ENCODE measurements around the gene PKD1.
"Not testable (repeated sequence)": the region's sequence is repeated elsewhere in the genome, so short reads cannot be mapped to it uniquely, and the experiment has no call there.

Gene PKD1

DNA sequence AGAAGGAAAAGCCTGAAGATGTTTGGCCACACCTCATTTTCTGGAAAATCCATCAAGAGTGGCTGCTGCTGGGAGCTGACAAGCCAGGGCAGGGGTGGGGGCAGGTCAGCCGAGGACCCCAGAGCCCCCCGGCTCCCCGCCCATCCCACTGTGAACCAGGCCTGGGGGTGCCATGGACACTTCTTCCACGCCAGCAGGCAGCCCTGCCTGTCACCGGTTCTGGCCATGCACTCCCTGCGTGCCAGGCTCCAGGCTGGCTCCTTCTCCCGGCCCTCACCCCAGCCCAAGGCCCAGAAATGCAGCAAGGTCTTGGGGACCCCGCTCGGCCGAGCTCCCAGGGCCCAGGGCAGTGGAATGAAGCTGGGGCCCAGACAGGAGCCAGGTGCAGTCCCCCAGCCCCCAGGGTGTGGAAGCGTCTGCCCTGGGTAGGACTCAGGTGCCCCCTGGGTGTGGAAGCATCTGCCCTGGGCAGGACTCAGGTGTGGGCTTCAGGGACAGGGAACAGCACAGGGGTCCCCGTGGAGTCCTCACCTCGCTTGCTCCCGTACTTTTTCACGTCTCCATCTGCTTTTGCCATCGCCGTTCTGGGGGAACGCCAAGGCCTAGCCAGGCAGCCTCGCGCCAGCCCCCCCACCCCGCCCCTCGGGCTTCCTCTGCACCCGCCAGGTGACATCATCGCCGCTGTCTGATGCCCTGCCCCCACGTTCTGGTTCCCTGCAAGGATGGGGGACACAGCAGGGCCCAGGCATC lies 12.6 kb downstream of the PKD1 start:
- DNase-seq = not testable (repeated sequence)

- DNase-seq = no peak
Measured at GRCh38 chr16:2122429-2122828, 13.3 kb downstream of the PKD1 start.

- DNase-seq = no peak
Measured at GRCh38 chr16:2121853-2122252, 13.8 kb downstream of the PKD1 start.

GRCh38 chr16:2121325-2121724 lies 14.4 kb downstream of the PKD1 start:
- DNase-seq = not testable (repeated sequence)

- DNase-seq = not testable (repeated sequence)
Measured at GRCh38 chr16:2117960-2118722, 17.6 kb downstream of the PKD1 start.

- DNase-seq = not testable (repeated sequence)
Measured at GRCh38 chr16:2117341-2117740, 18.4 kb downstream of the PKD1 start.

- DNase-seq = not testable (repeated sequence)
Measured at GRCh38 chr16:2116428-2116827, 19.3 kb downstream of the PKD1 start.

GRCh38 chr16:2115591-2115973 lies 20.1 kb downstream of the PKD1 start:
- DNase-seq = no peak

- not testable (repeated sequence) for DNase-seq
Measured at GRCh38 chr16:2114885-2115590, 20.7 kb downstream of the PKD1 start.

DNA sequence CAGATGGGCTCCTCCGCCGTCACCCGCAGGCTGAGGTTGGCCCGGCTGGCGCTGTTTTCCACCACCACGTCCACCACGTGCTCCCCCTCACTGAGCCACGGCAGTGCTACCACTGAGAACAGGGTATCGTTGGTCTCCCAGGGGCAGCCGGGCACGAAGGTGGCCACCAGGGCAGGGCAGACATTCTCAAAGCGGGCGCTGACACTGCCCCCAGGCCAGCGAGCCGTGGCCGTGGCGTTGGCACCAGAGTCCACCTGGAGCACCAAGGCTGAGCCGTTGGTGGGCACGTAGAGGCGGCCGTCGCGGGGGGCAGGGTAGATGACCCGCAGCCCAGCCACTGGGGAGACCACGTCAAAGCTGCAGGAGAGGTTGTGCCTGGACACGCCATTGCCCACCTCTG lies 21.5 kb downstream of the PKD1 start:
- not testable (repeated sequence) for DNase-seq

DNA sequence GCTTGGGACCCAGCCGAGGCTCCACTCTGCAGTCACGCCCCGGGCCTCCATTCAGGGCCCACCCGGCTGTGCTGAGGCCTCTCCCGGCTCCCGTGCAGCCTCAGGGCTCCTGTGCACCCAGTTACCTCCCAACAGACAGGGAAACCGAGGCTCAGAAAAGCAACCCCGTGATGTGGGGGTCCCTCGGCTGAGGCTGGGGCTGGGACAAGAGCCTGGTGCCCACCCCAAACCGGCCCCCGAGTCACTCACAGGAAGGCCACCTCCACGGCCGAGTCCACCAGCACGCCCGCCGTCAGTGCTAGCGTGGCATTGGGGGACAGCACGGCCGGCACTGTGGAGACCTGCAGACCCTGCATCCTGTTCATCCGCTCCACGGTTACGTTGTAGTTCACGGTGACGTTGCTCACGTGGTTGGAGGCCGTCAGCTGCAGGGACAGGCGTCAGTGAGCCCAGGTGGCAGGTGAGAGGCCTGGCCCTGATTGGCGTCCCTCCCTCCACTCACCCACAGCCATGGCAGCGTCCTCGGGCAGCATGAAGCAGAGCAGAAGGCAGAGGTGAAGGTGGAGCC lies 23.1 kb downstream of the PKD1 start:
- not testable (repeated sequence) for DNase-seq

DNA sequence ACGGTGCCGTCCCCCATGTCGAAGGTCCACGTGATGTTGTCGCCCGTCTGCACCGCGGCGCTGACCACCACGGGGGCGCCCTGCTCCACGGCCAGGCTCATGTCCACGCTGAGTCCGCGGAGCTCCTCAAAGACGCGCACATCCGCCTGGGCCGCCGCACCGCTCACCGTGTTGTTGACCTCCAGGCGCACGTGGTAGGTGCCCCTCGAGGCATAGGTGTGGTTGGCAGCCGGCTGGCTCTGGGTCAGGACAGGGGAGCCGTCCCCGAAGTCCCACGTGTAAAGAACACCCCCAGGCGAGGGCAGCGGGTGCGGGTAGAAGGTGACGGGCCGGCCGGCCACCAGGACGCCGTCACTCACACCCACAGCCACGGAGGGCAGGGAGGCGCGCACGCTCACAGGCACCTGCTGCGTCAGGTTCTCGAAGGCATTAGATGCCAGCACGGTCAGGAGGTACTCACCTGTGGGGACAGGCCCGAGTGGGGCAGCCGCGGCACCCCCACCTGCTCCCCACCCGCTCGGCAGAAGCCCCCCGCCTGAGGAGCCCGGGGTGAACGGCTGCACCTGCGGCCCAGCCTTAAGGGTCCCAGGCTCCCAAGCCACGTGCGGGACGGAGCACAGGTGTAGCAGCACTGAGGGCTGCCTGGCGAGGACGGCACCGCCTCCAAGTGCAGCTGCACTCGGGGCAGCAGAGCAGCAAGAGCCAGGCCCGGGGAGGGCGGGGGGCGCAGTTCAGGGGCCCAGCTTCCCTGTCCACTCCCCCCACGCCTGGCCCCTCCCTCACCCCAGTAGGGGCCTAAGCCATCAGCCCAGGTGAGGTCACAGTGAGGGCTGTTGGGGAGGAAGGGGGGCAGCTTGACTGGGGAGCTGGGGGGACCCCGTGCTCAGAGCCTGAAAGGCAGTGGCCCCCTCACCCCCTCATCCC lies 24.0 kb downstream of the PKD1 start:
- not testable (repeated sequence) for DNase-seq

DNA sequence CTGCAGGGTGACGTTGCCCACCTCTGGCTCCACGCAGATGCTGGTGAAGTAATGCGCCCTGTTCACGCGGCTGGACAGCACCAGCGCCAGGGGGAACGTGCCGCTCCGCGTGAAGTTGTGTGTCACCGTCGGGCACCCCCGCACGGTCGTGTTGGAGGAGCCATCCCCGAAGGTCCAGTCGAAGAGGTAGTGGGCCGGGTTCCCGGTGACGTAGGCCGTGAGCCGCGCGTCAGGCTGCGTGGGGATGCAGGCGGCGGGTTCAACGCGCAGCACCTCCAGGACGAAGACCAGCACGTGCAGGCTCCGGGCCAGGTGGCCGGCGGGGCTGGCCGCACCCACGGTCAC lies 24.7 kb downstream of the PKD1 start:
- DNase-seq = not testable (repeated sequence)

DNA sequence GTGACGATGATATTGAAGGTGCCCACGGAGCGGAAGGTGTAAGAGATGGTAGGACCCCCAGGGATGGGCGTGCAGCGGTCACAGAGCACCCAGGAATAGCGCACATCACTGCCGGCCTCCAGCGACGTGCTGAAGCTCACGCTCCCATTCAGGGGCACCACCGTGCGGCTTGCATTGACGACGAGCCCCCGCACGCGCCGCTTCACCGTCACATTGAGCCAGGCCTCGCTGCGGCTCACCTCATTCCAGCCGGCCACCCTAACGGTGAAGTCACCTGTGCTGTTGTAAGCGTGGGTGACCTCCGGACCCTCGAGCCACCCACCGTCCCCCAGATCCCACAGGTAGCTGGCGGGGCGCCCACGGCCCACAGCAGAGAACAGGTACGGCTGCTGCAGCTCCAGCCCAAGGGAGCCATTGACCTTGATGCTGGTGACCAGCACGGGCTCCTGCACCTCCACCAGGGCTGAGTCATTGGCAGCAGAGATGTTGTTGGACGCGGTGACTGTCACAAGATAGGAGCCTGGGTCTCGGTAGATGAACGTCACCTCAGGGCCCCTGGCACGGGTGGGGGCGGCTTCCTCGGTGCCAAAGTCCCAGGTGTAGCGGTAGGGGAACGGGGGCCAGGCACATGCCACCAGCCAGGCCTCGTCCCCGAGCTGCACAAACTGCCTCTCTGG lies 25.2 kb downstream of the PKD1 start:
- DNase-seq = not testable (repeated sequence)

DNA sequence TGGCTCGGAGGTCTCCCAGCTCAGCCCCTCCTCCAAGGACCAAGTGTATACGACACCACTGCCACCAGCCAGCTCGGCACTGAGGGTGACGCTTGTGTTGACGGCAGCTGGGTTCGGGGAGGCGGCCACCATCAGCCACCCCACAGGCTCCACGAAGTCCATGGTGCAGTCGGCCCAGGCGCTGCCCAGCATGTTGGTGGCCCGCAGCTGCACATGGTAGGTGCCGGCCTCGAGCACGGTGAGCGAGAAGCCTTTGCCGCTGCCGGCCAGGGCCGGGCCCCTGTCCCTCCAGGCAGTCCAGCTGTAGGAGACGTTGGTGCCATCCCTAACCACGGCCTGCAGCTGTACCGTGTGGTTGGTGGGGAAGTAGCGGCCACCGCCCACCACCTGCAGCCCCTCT lies 25.8 kb downstream of the PKD1 start:
- not testable (repeated sequence) for DNase-seq

GRCh38 chr16:2109271-2109580 lies 26.5 kb downstream of the PKD1 start:
- not testable (repeated sequence) for DNase-seq

GRCh38 chr16:2108446-2109270 lies 27.0 kb downstream of the PKD1 start:
- DNase-seq = not testable (repeated sequence)

- DNase-seq = not testable (repeated sequence)
Measured at GRCh38 chr16:2107791-2108125, 27.9 kb downstream of the PKD1 start.

DNA sequence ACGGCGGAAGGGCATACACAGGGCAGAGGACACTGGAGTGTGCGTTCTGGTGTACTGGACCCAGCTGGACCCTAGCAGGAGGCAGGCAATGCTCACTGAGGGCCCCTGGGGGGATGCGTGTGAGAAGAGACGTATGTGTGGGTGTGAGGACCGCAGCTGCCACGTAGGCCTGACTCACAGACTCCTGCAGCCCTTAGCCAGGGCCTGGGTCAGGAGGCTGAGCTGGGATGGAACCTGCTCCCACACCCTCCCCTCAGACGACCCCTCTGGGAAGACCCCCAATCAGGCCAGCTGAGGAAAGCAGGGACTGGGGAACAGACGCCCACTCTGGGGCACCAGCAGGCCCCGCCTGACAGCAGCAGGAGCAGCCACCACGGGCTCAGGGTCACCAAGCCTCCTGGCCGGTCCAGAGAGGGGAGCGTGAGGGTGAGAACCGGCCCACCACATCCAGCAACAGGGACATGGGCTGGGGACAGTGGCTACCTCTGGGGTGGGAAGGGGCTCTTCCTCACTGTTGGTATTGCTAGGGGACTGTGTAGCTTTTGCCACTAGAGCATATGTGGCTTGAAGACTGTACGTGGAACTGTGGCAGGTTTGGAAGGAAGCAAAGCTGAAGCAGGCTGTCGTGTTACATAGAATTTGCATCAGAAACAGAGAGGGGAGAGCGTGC lies 28.4 kb downstream of the PKD1 start:
- DNase-seq = not testable (repeated sequence)

- not testable (repeated sequence) for DNase-seq
Measured at GRCh38 chr16:2106211-2106610, 29.5 kb downstream of the PKD1 start.
